ENCODE measurements around the gene CA14. TPM values are rescaled to one million over a fixed set of nuclear protein-coding genes. Genes with fewer than 3 reads are reported as not detected.

CA14 gene
- total RNA-seq, 1 donor from 2014 or later, result not detected

Other genes with a start within 250 kb of the CA14 start
- gene OTUD7B, start 247.0 kb upstream of the CA14 start, total RNA-seq, result 24.5 to 29.0 TPM (median 25.3 TPM) in 3 replicates
- 28.7 to 55.3 TPM (median 33.1 TPM) in 3 replicates for gene VPS45, start 190.0 kb upstream of the CA14 start, total RNA-seq
- 40.7 to 55.4 TPM (median 52.5 TPM) in 3 replicates for gene PLEKHO1, start 107.9 kb upstream of the CA14 start, total RNA-seq
- 34.5 to 46.0 TPM (median 40.2 TPM) in 3 replicates for gene ANP32E, start 21.7 kb upstream of the CA14 start, total RNA-seq
- 83.0 to 99.5 TPM (median 89.7 TPM) in 3 replicates for gene APH1A, start 11.2 kb downstream of the CA14 start, total RNA-seq
- gene C1orf54, start 15.0 kb downstream of the CA14 start, total RNA-seq, result 29.0 to 31.9 TPM (median 31.0 TPM) in 3 replicates
- 3.1 to 3.9 TPM (median 3.1 TPM) in 3 replicates for gene CIART, start 24.8 kb downstream of the CA14 start, total RNA-seq
- 56.4 to 68.3 TPM (median 58.5 TPM) in 3 replicates for gene MRPS21, start 36.1 kb downstream of the CA14 start, total RNA-seq
- gene PRPF3, start 63.8 kb downstream of the CA14 start, total RNA-seq, result 36.5 to 52.1 TPM (median 39.6 TPM) in 3 replicates
- gene RPRD2, start 106.4 kb downstream of the CA14 start, total RNA-seq, result 22.2 to 27.0 TPM (median 22.2 TPM) in 3 replicates
- gene TARS2, start 229.6 kb downstream of the CA14 start, total RNA-seq, result 13.6 to 20.0 TPM (median 15.6 TPM) in 3 replicates